ENCODE measurements around the gene PRR23E.

DNA sequence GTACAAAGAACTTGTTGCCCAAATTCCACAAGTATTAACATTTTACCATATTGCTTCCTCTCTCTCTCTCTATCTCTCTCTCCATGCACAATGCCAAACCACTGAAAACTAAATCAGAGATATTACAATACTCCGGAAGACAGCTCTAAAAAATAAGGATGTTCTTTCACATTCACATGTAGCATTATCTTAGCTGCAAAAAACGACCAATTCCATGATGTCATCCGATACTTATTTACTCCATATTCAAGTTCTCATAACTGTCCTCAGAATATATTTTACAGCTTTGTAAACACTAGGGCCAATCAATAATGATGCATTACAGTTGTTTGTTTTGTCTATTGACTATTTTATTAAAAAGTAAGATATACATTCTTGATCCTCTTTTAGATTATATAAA, 7.7 kb upstream of the PRR23E start:
- TF ChIP-seq, protein P1, sequence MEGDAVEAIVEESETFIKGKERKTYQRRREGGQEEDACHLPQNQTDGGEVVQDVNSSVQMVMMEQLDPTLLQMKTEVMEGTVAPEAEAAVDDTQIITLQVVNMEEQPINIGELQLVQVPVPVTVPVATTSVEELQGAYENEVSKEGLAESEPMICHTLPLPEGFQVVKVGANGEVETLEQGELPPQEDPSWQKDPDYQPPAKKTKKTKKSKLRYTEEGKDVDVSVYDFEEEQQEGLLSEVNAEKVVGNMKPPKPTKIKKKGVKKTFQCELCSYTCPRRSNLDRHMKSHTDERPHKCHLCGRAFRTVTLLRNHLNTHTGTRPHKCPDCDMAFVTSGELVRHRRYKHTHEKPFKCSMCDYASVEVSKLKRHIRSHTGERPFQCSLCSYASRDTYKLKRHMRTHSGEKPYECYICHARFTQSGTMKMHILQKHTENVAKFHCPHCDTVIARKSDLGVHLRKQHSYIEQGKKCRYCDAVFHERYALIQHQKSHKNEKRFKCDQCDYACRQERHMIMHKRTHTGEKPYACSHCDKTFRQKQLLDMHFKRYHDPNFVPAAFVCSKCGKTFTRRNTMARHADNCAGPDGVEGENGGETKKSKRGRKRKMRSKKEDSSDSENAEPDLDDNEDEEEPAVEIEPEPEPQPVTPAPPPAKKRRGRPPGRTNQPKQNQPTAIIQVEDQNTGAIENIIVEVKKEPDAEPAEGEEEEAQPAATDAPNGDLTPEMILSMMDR (conservative IDR thresholded peaks at IDR 0.05; ENCODE audit: low read depth in 2 of 2), result no peak
- no peak for TF ChIP-seq EZH2phosphoT487 (IDR thresholded peaks at IDR 0.05; ENCODE audit: unreplicated experiment)
- TF ChIP-seq POLR2AphosphoS5 (IDR thresholded peaks at IDR 0.05; ENCODE audit: low read depth), result no peak
- TF ChIP-seq, protein P2, sequence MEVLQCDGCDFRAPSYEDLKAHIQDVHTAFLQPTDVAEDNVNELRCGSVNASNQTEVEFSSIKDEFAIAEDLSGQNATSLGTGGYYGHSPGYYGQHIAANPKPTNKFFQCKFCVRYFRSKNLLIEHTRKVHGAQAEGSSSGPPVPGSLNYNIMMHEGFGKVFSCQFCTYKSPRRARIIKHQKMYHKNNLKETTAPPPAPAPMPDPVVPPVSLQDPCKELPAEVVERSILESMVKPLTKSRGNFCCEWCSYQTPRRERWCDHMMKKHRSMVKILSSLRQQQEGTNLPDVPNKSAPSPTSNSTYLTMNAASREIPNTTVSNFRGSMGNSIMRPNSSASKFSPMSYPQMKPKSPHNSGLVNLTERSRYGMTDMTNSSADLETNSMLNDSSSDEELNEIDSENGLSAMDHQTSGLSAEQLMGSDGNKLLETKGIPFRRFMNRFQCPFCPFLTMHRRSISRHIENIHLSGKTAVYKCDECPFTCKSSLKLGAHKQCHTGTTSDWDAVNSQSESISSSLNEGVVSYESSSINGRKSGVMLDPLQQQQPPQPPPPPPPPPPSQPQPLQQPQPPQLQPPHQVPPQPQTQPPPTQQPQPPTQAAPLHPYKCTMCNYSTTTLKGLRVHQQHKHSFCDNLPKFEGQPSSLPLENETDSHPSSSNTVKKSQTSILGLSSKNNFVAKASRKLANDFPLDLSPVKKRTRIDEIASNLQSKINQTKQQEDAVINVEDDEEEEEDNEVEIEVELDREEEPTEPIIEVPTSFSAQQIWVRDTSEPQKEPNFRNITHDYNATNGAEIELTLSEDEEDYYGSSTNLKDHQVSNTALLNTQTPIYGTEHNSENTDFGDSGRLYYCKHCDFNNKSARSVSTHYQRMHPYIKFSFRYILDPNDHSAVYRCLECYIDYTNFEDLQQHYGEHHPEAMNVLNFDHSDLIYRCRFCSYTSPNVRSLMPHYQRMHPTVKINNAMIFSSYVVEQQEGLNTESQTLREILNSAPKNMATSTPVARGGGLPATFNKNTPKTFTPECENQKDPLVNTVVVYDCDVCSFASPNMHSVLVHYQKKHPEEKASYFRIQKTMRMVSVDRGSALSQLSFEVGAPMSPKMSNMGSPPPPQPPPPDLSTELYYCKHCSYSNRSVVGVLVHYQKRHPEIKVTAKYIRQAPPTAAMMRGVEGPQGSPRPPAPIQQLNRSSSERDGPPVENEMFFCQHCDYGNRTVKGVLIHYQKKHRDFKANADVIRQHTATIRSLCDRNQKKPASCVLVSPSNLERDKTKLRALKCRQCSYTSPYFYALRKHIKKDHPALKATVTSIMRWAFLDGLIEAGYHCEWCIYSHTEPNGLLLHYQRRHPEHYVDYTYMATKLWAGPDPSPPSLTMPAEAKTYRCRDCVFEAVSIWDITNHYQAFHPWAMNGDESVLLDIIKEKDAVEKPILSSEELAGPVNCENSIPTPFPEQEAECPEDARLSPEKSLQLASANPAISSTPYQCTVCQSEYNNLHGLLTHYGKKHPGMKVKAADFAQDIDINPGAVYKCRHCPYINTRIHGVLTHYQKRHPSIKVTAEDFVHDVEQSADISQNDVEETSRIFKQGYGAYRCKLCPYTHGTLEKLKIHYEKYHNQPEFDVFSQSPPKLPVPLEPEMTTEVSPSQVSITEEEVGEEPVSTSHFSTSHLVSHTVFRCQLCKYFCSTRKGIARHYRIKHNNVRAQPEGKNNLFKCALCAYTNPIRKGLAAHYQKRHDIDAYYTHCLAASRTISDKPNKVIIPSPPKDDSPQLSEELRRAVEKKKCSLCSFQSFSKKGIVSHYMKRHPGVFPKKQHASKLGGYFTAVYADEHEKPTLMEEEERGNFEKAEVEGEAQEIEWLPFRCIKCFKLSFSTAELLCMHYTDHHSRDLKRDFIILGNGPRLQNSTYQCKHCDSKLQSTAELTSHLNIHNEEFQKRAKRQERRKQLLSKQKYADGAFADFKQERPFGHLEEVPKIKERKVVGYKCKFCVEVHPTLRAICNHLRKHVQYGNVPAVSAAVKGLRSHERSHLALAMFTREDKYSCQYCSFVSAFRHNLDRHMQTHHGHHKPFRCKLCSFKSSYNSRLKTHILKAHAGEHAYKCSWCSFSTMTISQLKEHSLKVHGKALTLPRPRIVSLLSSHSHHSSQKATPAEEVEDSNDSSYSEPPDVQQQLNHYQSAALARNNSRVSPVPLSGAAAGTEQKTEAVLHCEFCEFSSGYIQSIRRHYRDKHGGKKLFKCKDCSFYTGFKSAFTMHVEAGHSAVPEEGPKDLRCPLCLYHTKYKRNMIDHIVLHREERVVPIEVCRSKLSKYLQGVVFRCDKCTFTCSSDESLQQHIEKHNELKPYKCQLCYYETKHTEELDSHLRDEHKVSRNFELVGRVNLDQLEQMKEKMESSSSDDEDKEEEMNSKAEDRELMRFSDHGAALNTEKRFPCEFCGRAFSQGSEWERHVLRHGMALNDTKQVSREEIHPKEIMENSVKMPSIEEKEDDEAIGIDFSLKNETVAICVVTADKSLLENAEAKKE (CRISPR knock-in tag; IDR thresholded peaks at IDR 0.05), result no peak
- TF ChIP-seq CREB1 (CRISPR knock-in tag; IDR thresholded peaks at IDR 0.05; ENCODE audit: low read depth), result no peak
- no peak for TF ChIP-seq EZH2 (IDR thresholded peaks at IDR 0.05; ENCODE audit: low read depth, unreplicated experiment)
- TF ChIP-seq, protein P3, sequence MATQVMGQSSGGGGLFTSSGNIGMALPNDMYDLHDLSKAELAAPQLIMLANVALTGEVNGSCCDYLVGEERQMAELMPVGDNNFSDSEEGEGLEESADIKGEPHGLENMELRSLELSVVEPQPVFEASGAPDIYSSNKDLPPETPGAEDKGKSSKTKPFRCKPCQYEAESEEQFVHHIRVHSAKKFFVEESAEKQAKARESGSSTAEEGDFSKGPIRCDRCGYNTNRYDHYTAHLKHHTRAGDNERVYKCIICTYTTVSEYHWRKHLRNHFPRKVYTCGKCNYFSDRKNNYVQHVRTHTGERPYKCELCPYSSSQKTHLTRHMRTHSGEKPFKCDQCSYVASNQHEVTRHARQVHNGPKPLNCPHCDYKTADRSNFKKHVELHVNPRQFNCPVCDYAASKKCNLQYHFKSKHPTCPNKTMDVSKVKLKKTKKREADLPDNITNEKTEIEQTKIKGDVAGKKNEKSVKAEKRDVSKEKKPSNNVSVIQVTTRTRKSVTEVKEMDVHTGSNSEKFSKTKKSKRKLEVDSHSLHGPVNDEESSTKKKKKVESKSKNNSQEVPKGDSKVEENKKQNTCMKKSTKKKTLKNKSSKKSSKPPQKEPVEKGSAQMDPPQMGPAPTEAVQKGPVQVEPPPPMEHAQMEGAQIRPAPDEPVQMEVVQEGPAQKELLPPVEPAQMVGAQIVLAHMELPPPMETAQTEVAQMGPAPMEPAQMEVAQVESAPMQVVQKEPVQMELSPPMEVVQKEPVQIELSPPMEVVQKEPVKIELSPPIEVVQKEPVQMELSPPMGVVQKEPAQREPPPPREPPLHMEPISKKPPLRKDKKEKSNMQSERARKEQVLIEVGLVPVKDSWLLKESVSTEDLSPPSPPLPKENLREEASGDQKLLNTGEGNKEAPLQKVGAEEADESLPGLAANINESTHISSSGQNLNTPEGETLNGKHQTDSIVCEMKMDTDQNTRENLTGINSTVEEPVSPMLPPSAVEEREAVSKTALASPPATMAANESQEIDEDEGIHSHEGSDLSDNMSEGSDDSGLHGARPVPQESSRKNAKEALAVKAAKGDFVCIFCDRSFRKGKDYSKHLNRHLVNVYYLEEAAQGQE (IDR thresholded peaks at IDR 0.05; ENCODE audit: unreplicated experiment), result no peak
- no peak for TF ChIP-seq STAT1 (IDR thresholded peaks at IDR 0.05; ENCODE audit: unreplicated experiment)
- no peak for TF ChIP-seq JUNB (IDR thresholded peaks at IDR 0.05; ENCODE audit: unreplicated experiment)

All from GM23338 (cell line).